MG63 (cell line): ENCODE measurements around the gene CAMKK2. TPM values are rescaled to one million over a fixed set of nuclear protein-coding genes. Genes with fewer than 3 reads are reported as not detected.
"Not testable (repeated sequence)": the region's sequence is repeated elsewhere in the genome, so short reads cannot be mapped to it uniquely, and the experiment has no call there.

Experiments used
- DNase-seq: peaks from one replicate; pipeline ENCODE4 v3.0.0-alpha.2; 2020
- H3K27me3 ChIP-seq: fragments of 250-450 bp; sonication (Bioruptor Pico); 2 replicates; pipeline ENCODE4 v1.5.1; 2020; ENCODE audit warnings: mild to moderate bottlenecking, moderate library complexity
- H3K36me3 ChIP-seq: fragments of 250-450 bp; sonication (Bioruptor Pico); 2 replicates; pipeline ENCODE4 v1.5.1; 2020; ENCODE audit warnings: mild to moderate bottlenecking, moderate library complexity
- H3K4me3 ChIP-seq: fragments of 250-450 bp; sonication (Bioruptor Pico); 2 replicates; pipeline ENCODE4 v1.5.1; 2020; ENCODE audit warnings: mild to moderate bottlenecking, moderate library complexity
- H3K9me3 ChIP-seq: fragments of 250-450 bp; sonication (Bioruptor Pico); 2 replicates; pipeline ENCODE4 v1.5.1; 2020; ENCODE audit warnings: mild to moderate bottlenecking, moderate library complexity
- total RNA-seq: library from RNA; depleted of rRNA; stranded (reverse); fragments of >200 nt; shearing (Covaris generic); gene quantifications from 2 replicates; pipeline ENCODE4 v1.2.3, GENCODE V29; 2014; ENCODE audit warnings: low replicate concordance

CAMKK2 gene
- total RNA-seq, 1 experiment from 2014 or later, result 36.6 TPM

GRCh38 chr12:121241156-121241970 lies 55.1 kb downstream of the CAMKK2 start:
- Histone ChIP-seq H3K4me3 (no peak overlapping the region), H3K27me3 (no peaks in the 10 kb centered on the region), H3K36me3 (peaks cover 11% of the 10 kb centered on the region), H3K9me3 (no peaks in the 10 kb centered on the region)
- DNase-seq, result no peak

- peaks cover 14% of the 10 kb centered on the region for H3K36me3 ChIP-seq
- DNase-seq, result no peak
- no peak overlapping the region for H3K4me3 ChIP-seq
- no peaks in the 10 kb centered on the region for H3K9me3 ChIP-seq
- no peaks in the 10 kb centered on the region for H3K27me3 ChIP-seq
Measured at GRCh38 chr12:121240484-121241101, 55.9 kb downstream of the CAMKK2 start.

GRCh38 chr12:121240062-121240420 lies 56.5 kb downstream of the CAMKK2 start:
- no peak for DNase-seq
- no peaks in the 10 kb centered on the region for H3K9me3 ChIP-seq
- no peaks in the 10 kb centered on the region for H3K27me3 ChIP-seq
- H3K4me3 ChIP-seq, result no peak overlapping the region
- peaks cover 16% of the 10 kb centered on the region for H3K36me3 ChIP-seq

GRCh38 chr12:121239351-121240061 lies 57.0 kb downstream of the CAMKK2 start:
- DNase-seq, result no peak
- Histone ChIP-seq H3K27me3 (no peaks in the 10 kb centered on the region), H3K9me3 (no peaks in the 10 kb centered on the region), H3K4me3 (no peak overlapping the region), H3K36me3 (peaks cover 16% of the 10 kb centered on the region)

- Histone ChIP-seq H3K4me3 (no peak overlapping the region), H3K36me3 (peaks cover 16% of the 10 kb centered on the region), H3K9me3 (no peaks in the 10 kb centered on the region), H3K27me3 (no peaks in the 10 kb centered on the region)
- no peak for DNase-seq
Measured at GRCh38 chr12:121238604-121239350, 57.7 kb downstream of the CAMKK2 start.

- Histone ChIP-seq H3K27me3 (no peaks in the 10 kb centered on the region), H3K9me3 (no peaks in the 10 kb centered on the region), H3K4me3 (no peak overlapping the region), H3K36me3 (peaks cover 14% of the 10 kb centered on the region)
- DNase-seq, result no peak
Measured at GRCh38 chr12:121238086-121238485, 58.4 kb downstream of the CAMKK2 start.

GRCh38 chr12:121237415-121237814 lies 59.1 kb downstream of the CAMKK2 start:
- DNase-seq, result no peak
- Histone ChIP-seq H3K9me3 (no peaks in the 10 kb centered on the region), H3K36me3 (peaks cover 14% of the 10 kb centered on the region), H3K4me3 (no peak overlapping the region), H3K27me3 (no peaks in the 10 kb centered on the region)

- H3K27me3 ChIP-seq, result no peaks in the 10 kb centered on the region
- no peak overlapping the region for H3K4me3 ChIP-seq
- H3K36me3 ChIP-seq, result peaks cover 14% of the 10 kb centered on the region
- H3K9me3 ChIP-seq, result no peaks in the 10 kb centered on the region
- no peak for DNase-seq
Measured at GRCh38 chr12:121236776-121237175, 59.7 kb downstream of the CAMKK2 start.

GRCh38 chr12:121233628-121234020 lies 62.9 kb downstream of the CAMKK2 start:
- Histone ChIP-seq H3K9me3 (no peaks in the 10 kb centered on the region), H3K4me3 (no peak overlapping the region), H3K27me3 (no peaks in the 10 kb centered on the region), H3K36me3 (peaks cover 14% of the 10 kb centered on the region)
- no peak for DNase-seq

GRCh38 chr12:121232977-121233627 lies 63.4 kb downstream of the CAMKK2 start:
- H3K27me3 ChIP-seq, result no peaks in the 10 kb centered on the region
- no peak overlapping the region for H3K4me3 ChIP-seq
- H3K9me3 ChIP-seq, result no peaks in the 10 kb centered on the region
- peaks cover 14% of the 10 kb centered on the region for H3K36me3 ChIP-seq
- DNase-seq, result no peak

GRCh38 chr12:121232163-121232562 lies 64.3 kb downstream of the CAMKK2 start:
- H3K9me3 ChIP-seq, result no peaks in the 10 kb centered on the region
- H3K27me3 ChIP-seq, result no peaks in the 10 kb centered on the region
- peaks cover 7% of the 10 kb centered on the region for H3K36me3 ChIP-seq
- DNase-seq, result no peak
- no peak overlapping the region for H3K4me3 ChIP-seq

GRCh38 chr12:121230538-121230907 lies 66.0 kb downstream of the CAMKK2 start:
- H3K36me3 ChIP-seq, result peaks cover under 1% of the 10 kb centered on the region; the same call in 1 of the 2 replicates
- no peak overlapping the region for H3K4me3 ChIP-seq
- H3K9me3 ChIP-seq, result no peaks in the 10 kb centered on the region
- H3K27me3 ChIP-seq, result no peaks in the 10 kb centered on the region
- DNase-seq, result no peak

GRCh38 chr12:121229826-121230537 lies 66.5 kb downstream of the CAMKK2 start:
- not testable (repeated sequence) for H3K9me3 ChIP-seq, H3K36me3 ChIP-seq, H3K4me3 ChIP-seq, H3K27me3 ChIP-seq
- DNase-seq, result peak; percentile 66

GRCh38 chr12:121228919-121229665 lies 67.4 kb downstream of the CAMKK2 start:
- Histone ChIP-seq H3K9me3 (no peaks in the 10 kb centered on the region), H3K4me3 (no peak overlapping the region), H3K36me3 (no peaks in the 10 kb centered on the region; the same call in 1 of the 2 replicates), H3K27me3 (no peaks in the 10 kb centered on the region)
- DNase-seq, result no peak

GRCh38 chr12:121227294-121227693 lies 69.2 kb downstream of the CAMKK2 start:
- no peak for DNase-seq
- H3K4me3 ChIP-seq, result no peak overlapping the region
- no peaks in the 10 kb centered on the region; the same call in 1 of the 2 replicates for H3K36me3 ChIP-seq
- no peaks in the 10 kb centered on the region for H3K9me3 ChIP-seq
- H3K27me3 ChIP-seq, result no peaks in the 10 kb centered on the region
